ENCODE measurements around the gene KAT6B. TPM values are rescaled to one million over a fixed set of nuclear protein-coding genes. Genes with fewer than 3 reads are reported as not detected.
A peak's percentile ranks its signal among the peaks of the same experiment; 100 is the strongest.

Gene KAT6B
- total RNA-seq, 2 experiments from 2014 or later = 22.8 to 24.8 TPM

- no peaks in the 10 kb centered on the region for H3K27me3 Mint-ChIP-seq
- H3K4me3 Mint-ChIP-seq = no peak overlapping the region
- peaks cover 48% of the 10 kb centered on the region for H3K4me1 Mint-ChIP-seq (ENCODE audit: low read depth)
- intact Hi-C loops (cut with micrococcal nuclease) = no loop called here
- no peaks in the 10 kb centered on the region for H3K9me3 Mint-ChIP-seq
- ATAC-seq = no peak
- DNase-seq = no peak
- POLR2A ChIA-PET = no interaction called here
- CTCF ChIA-PET = interaction anchor here (1.4 kb wide), 2 partner anchors 10 to 163 kb away, joined by 3 to 4 read pairs; no protein-coding TSS in a partner anchor
- TF ChIP-seq CTCF (IDR thresholded peaks at IDR 0.05) = no peak
- H3K36me3 Mint-ChIP-seq (ENCODE audit: low read depth) = peaks cover 15% of the 10 kb centered on the region
- H3K27ac Mint-ChIP-seq = peak overlapping the region; percentile 87
Observed at GRCh38 chr10:74855439-74855838, 29.0 kb downstream of the KAT6B start.

GRCh38 chr10:74856940-74857339 lies 30.5 kb downstream of the KAT6B start:
- no peak for TF ChIP-seq CTCF (IDR thresholded peaks at IDR 0.05)
- ATAC-seq = no peak
- DNase-seq = no peak
- ChIA-PET POLR2A (interaction anchor here (1.3 kb wide), 1 partner anchor 9 kb away, joined by 3 read pairs; no protein-coding TSS in a partner anchor), CTCF (no interaction called here)
- Mint-ChIP-seq H3K4me3 (no peak overlapping the region), H3K36me3 (ENCODE audit: low read depth) (peaks cover 15% of the 10 kb centered on the region), H3K27ac (no peak overlapping the region), H3K4me1 (ENCODE audit: low read depth) (peaks cover 45% of the 10 kb centered on the region), H3K9me3 (no peaks in the 10 kb centered on the region), H3K27me3 (no peaks in the 10 kb centered on the region)
- intact Hi-C loops (cut with micrococcal nuclease) = no loop called here

- peaks cover 44% of the 10 kb centered on the region for H3K4me1 Mint-ChIP-seq (ENCODE audit: low read depth)
- POLR2A ChIA-PET = interaction anchor here (0.6 to 1.3 kb wide), 2 partner anchors 9 to 11 kb away, joined by 3 read pairs; no protein-coding TSS in a partner anchor
- DNase-seq = no peak
Observed at GRCh38 chr10:74857586-74857985, 31.2 kb downstream of the KAT6B start.

GRCh38 chr10:74859546-74859945 lies 33.1 kb downstream of the KAT6B start:
- Mint-ChIP-seq H3K4me3 (no peak overlapping the region), H3K9me3 (no peaks in the 10 kb centered on the region), H3K27ac (no peak overlapping the region), H3K4me1 (ENCODE audit: low read depth) (peaks cover 43% of the 10 kb centered on the region), H3K27me3 (no peaks in the 10 kb centered on the region), H3K36me3 (ENCODE audit: low read depth) (peaks cover 13% of the 10 kb centered on the region)
- DNase-seq (no peak), ATAC-seq (no peak)
- intact Hi-C loops (cut with micrococcal nuclease) = no loop called here
- TF ChIP-seq CTCF (IDR thresholded peaks at IDR 0.05) = no peak
- POLR2A ChIA-PET = no interaction called here
- CTCF ChIA-PET = interaction anchor here (1.1 to 3.5 kb wide), 2 partner anchors 9 to 33 kb away, joined by 4 to 13 read pairs; no protein-coding TSS in a partner anchor

More at GRCh38 chr10:74857586-74857985, 31.2 kb downstream of the KAT6B start:
- no peak overlapping the region for H3K27ac Mint-ChIP-seq
- intact Hi-C loops (cut with micrococcal nuclease) = no loop called here
- no peak for ATAC-seq
- peaks cover 15% of the 10 kb centered on the region for H3K36me3 Mint-ChIP-seq (ENCODE audit: low read depth)
- no peak overlapping the region for H3K4me3 Mint-ChIP-seq
- CTCF ChIA-PET = interaction anchor here (3.5 kb wide), 1 partner anchor 11 kb away, joined by 13 read pairs; no protein-coding TSS in a partner anchor
- TF ChIP-seq CTCF (IDR thresholded peaks at IDR 0.05) = no peak
- no peaks in the 10 kb centered on the region for H3K27me3 Mint-ChIP-seq
- no peaks in the 10 kb centered on the region for H3K9me3 Mint-ChIP-seq

- CTCF ChIA-PET = no interaction called here
- intact Hi-C loops (cut with micrococcal nuclease) = no loop called here
- POLR2A ChIA-PET = interaction anchor here (0.6 kb wide), 1 partner anchor 12 kb away, joined by 3 read pairs; no protein-coding TSS in a partner anchor
- H3K36me3 Mint-ChIP-seq (ENCODE audit: low read depth) = peaks cover 1% of the 10 kb centered on the region
- no peak overlapping the region for H3K27ac Mint-ChIP-seq
- H3K27me3 Mint-ChIP-seq = no peaks in the 10 kb centered on the region
- TF ChIP-seq CTCF (IDR thresholded peaks at IDR 0.05) = no peak
- H3K4me3 Mint-ChIP-seq = no peak overlapping the region
- no peak for DNase-seq
- no peak for ATAC-seq
- H3K9me3 Mint-ChIP-seq = no peaks in the 10 kb centered on the region
- H3K4me1 Mint-ChIP-seq (ENCODE audit: low read depth) = peaks cover 40% of the 10 kb centered on the region
Observed at GRCh38 chr10:74862625-74863024, 36.2 kb downstream of the KAT6B start.

Measured in activated CD8-positive, alpha-beta T cell treated with anti-CD3 and anti-CD28 coated beads for 36 hours (primary cell).